Activated CD4-positive, CD25-positive, alpha-beta regulatory T cell (primary cell): ENCODE results near the gene AGBL3.
"Not testable (repeated sequence)": the region's sequence is repeated elsewhere in the genome, so short reads cannot be mapped to it uniquely, and the experiment has no call there.

ENCODE experiments used
- DNase-seq, 4 experiments: peaks; one replicate each; lab custom pipeline; 2025; lab: John Stamatoyannopoulos, UW

The AGBL3 gene

GRCh38 chr7:134963036-134963435, 23.3 kb upstream of the AGBL3 start:
- no peak for DNase-seq

GRCh38 chr7:134966691-134967090, 19.6 kb upstream of the AGBL3 start:
- no peak for DNase-seq

- DNase-seq = no peak
These were observed 18.2 kb upstream of the AGBL3 start for GRCh38 chr7:134968110-134968509.

GRCh38 chr7:134981645-134982044, 4.7 kb upstream of the AGBL3 start:
- not testable (repeated sequence) for DNase-seq

- DNase-seq = no peak
These were observed 380 bp upstream of the AGBL3 start for GRCh38 chr7:134985894-134986362.

GRCh38 chr7:134988161-134988560, 1.9 kb downstream of the AGBL3 start:
- no peak for DNase-seq

GRCh38 chr7:134991469-134992339, 5.4 kb downstream of the AGBL3 start:
- DNase-seq = no peak

- DNase-seq = no peak
These were observed 6.4 kb downstream of the AGBL3 start for GRCh38 chr7:134992626-134993179.

GRCh38 chr7:134993877-134994456, 7.7 kb downstream of the AGBL3 start:
- DNase-seq = no peak

- DNase-seq = no peak
These were observed 9.2 kb downstream of the AGBL3 start for GRCh38 chr7:134995239-134996096.

- no peak for DNase-seq
These were observed 9.8 kb downstream of the AGBL3 start for GRCh38 chr7:134996097-134996550.

GRCh38 chr7:134997214-134997885, 11.0 kb downstream of the AGBL3 start:
- no peak for DNase-seq

- DNase-seq = no peak
These were observed 12.8 kb downstream of the AGBL3 start for GRCh38 chr7:134999136-134999535.

- no peak for DNase-seq
These were observed 15.3 kb downstream of the AGBL3 start for GRCh38 chr7:135001390-135002165.

GRCh38 chr7:135012229-135012628, 25.9 kb downstream of the AGBL3 start:
- no peak for DNase-seq

- no peak for DNase-seq
These were observed 37.3 kb downstream of the AGBL3 start for GRCh38 chr7:135023622-135024021.

- DNase-seq = no peak
These were observed 48.9 kb downstream of the AGBL3 start for GRCh38 chr7:135035252-135035651.

GRCh38 chr7:135067017-135067416, 80.7 kb downstream of the AGBL3 start:
- not testable (repeated sequence) for DNase-seq

- DNase-seq = no peak
These were observed 87.8 kb downstream of the AGBL3 start for GRCh38 chr7:135074096-135074495.

- DNase-seq = no peak
These were observed 88.2 kb downstream of the AGBL3 start for GRCh38 chr7:135074531-135074930.

- DNase-seq = no peak
These were observed 89.4 kb downstream of the AGBL3 start for GRCh38 chr7:135075716-135076115.
